NB4 (cell line): ENCODE results near the gene DPYSL5.

Experiments
- DNase-seq: peaks from one replicate; pipeline ENCODE4 v3.0.0; 2010; ENCODE audit warnings: low read depth
- H3K4me3 ChIP-seq: one replicate; pipeline ENCODE4 v1.5.1; 2011; ENCODE audit warnings: mild to moderate bottlenecking, low read depth, low read length, moderate library complexity
- CTCF ChIP-seq: IDR thresholded peaks from one replicate; pipeline ENCODE4 v1.5.1; 2012; ENCODE audit warnings: low read depth, low read length
- MAX ChIP-seq: IDR thresholded peaks from 2 replicates; pipeline ENCODE4 v1.6.1; 2011; ENCODE audit warnings: low read depth, low read length
- MYC ChIP-seq: IDR thresholded peaks from 2 replicates; pipeline ENCODE4 v1.6.1; 2011; ENCODE audit warnings: low read depth, low read length
- POLR2A ChIP-seq: IDR thresholded peaks from 2 replicates; pipeline ENCODE4 v1.6.1; 2011; ENCODE audit warnings: mild to moderate bottlenecking; ENCODE audit not compliant: insufficient read length; ENCODE audit errors: extremely low read depth

The DPYSL5 gene

GRCh38 chr2:26950246-26950645 lies 102.3 kb downstream of the DPYSL5 start:
- TF ChIP-seq POLR2A (no peak), CTCF (no peak), MYC (no peak), MAX (no peak)
- DNase-seq: no peak
- no peak overlapping the region for H3K4me3 ChIP-seq

- no peak for DNase-seq
- H3K4me3 ChIP-seq: no peak overlapping the region
- TF ChIP-seq CTCF (no peak), POLR2A (no peak), MAX (no peak), MYC (no peak)
Measured at GRCh38 chr2:26951236-26951635, 103.3 kb downstream of the DPYSL5 start.

GRCh38 chr2:26952374-26952773 lies 104.4 kb downstream of the DPYSL5 start:
- H3K4me3 ChIP-seq: no peak overlapping the region
- DNase-seq: no peak
- TF ChIP-seq MYC (no peak), CTCF (no peak), POLR2A (no peak), MAX (no peak)

GRCh38 chr2:26954135-26954534 lies 106.2 kb downstream of the DPYSL5 start:
- DNase-seq: no peak
- TF ChIP-seq CTCF (no peak), POLR2A (no peak), MAX (no peak), MYC (no peak)
- H3K4me3 ChIP-seq: no peak overlapping the region

- no peak overlapping the region for H3K4me3 ChIP-seq
- no peak for DNase-seq
- TF ChIP-seq POLR2A (no peak), CTCF (no peak), MYC (no peak), MAX (no peak)
Measured at GRCh38 chr2:26957041-26957440, 109.1 kb downstream of the DPYSL5 start.

- no peak overlapping the region for H3K4me3 ChIP-seq
- no peak for TF ChIP-seq CTCF
- no peak for TF ChIP-seq POLR2A
- no peak for TF ChIP-seq MAX
- TF ChIP-seq MYC: no peak
- DNase-seq: no peak
Measured at GRCh38 chr2:26957534-26957933, 109.6 kb downstream of the DPYSL5 start.
